ENCODE results near the gene SEMA4A.

SEMA4A gene

DNA sequence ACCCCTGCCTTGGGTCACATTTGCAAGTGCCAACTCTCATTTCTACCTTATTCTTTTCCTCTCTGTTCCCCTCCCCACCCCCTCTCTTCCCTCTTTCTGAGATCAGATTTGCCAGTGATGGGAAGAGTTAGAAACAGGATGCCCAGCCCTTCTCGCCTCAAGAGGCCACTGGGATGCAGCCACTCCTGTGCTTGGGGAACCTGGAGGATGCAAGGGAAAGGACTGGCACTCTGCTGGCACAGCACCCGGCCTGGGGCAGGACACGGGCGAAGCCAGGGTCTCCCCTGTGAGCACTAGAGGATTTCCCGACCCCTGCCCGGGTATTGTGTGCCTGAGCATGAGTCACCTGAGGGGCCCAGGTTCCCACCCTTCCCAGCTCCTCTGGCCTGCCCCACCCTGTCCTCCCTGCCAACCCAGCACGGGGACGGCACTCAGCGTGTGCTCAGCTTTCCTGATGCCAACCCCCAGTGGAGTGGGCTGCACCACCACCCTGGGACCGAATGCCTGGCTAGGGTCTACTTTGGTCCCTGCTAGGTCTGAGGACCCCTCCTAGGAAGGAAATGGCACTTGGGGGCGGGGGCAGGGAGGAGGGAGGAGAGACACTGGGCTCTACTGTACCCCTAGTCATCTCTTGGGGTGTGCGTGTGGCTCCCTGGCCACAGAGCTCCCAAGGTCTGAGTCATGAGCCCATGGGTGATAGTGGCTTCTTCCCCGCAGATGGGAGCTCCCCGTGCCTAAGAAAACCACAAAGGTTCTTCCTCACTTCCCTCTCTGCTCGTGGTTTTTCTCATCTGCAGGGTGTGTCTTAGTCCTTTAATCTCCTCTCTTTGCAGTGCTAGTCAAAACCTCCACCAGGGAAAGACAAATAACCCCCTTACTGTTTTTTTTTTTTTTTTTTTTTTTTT, 26.5 kb upstream of the SEMA4A start (continued):
- TF ChIP-seq, protein P1, sequence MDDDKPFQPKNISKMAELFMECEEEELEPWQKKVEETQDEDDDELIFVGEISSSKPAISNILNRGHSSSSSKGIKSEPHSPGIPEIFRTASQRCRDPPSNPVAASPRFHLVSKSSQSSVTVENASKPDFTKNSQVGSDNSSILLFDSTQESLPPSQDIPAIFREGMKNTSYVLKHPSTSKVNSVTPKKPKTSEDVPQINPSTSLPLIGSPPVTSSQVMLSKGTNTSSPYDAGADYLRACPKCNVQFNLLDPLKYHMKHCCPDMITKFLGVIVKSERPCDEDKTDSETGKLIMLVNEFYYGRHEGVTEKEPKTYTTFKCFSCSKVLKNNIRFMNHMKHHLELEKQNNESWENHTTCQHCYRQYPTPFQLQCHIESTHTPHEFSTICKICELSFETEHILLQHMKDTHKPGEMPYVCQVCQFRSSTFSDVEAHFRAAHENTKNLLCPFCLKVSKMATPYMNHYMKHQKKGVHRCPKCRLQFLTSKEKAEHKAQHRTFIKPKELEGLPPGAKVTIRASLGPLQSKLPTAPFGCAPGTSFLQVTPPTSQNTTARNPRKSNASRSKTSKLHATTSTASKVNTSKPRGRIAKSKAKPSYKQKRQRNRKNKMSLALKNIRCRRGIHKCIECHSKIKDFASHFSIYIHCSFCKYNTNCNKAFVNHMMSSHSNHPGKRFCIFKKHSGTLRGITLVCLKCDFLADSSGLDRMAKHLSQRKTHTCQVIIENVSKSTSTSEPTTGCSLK (tag by site-specific recombination; IDR thresholded peaks at IDR 0.05), result no peak
- no peak for TF ChIP-seq ZNF23 (tag by site-specific recombination; IDR thresholded peaks at IDR 0.05; ENCODE audit: borderline replicate concordance)
- no peak for TF ChIP-seq ZNF366 (tag by site-specific recombination; conservative IDR thresholded peaks at IDR 0.05)
- TF ChIP-seq ZNF707 (tag by site-specific recombination; IDR thresholded peaks at IDR 0.05), result no peak
- TF ChIP-seq ZNF132 (tag by site-specific recombination; IDR thresholded peaks at IDR 0.05; ENCODE audit: borderline replicate concordance), result no peak
- peak; percentile 50 for TF ChIP-seq KLF1 (tag by site-specific recombination; IDR thresholded peaks at IDR 0.05)
- TF ChIP-seq ZNF324 (tag by site-specific recombination; IDR thresholded peaks at IDR 0.05), result no peak
- TF ChIP-seq ZNF510 (tag by site-specific recombination; IDR thresholded peaks at IDR 0.05; ENCODE audit: insufficient replicate concordance), result no peak
- TF ChIP-seq, protein P2, sequence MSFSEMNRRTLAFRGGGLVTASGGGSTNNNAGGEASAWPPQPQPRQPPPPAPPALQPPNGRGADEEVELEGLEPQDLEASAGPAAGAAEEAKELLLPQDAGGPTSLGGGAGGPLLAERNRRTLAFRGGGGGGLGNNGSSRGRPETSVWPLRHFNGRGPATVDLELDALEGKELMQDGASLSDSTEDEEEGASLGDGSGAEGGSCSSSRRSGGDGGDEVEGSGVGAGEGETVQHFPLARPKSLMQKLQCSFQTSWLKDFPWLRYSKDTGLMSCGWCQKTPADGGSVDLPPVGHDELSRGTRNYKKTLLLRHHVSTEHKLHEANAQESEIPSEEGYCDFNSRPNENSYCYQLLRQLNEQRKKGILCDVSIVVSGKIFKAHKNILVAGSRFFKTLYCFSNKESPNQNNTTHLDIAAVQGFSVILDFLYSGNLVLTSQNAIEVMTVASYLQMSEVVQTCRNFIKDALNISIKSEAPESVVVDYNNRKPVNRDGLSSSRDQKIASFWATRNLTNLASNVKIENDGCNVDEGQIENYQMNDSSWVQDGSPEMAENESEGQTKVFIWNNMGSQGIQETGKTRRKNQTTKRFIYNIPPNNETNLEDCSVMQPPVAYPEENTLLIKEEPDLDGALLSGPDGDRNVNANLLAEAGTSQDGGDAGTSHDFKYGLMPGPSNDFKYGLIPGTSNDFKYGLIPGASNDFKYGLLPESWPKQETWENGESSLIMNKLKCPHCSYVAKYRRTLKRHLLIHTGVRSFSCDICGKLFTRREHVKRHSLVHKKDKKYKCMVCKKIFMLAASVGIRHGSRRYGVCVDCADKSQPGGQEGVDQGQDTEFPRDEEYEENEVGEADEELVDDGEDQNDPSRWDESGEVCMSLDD (tag by site-specific recombination; IDR thresholded peaks at IDR 0.05), result no peak

DNA sequence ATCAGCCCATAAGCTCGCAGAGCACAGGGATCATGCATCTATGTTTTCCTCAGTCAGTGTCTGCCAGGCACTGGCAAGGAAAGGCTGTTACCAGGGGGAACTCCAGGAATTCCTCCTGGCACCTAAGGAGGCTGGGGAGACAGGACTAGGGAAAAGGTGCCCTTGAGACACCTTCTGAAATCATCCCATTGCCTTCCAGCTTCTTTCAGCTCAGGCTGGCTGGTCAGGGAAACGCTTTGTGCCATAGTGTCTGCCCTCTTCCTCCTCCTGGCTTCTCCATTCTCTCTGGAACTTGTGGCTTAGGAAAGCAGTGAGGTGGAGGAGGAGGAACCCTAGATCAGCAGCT, 25.1 kb upstream of the SEMA4A start:
- no peak overlapping the region for H3K27ac ChIP-seq (ENCODE audit: extremely low read depth, low read depth, low read length)
- POLR2A ChIA-PET, result interaction anchor here (0.7 to 5.8 kb wide), 5 partner anchors 14 to 85 kb away, joined by 3 to 61 read pairs (median 8); partner anchors contain the start of genes LMNA, PMF1 and SLC25A44
- no peaks in the 10 kb centered on the region for H3K9me3 ChIP-seq (ENCODE audit: control insufficient read depth, insufficient read depth, low read depth, low read length)
- TF ChIP-seq ZBTB17 (tag by site-specific recombination; IDR thresholded peaks at IDR 0.05) (peak; percentile 80), REPIN1 (tag by site-specific recombination; IDR thresholded peaks at IDR 0.05; ENCODE audit: low read depth) (no peak)
- no peak overlapping the region for H3K4me3 ChIP-seq (ENCODE audit: low read depth, low read length)
- CTCF ChIA-PET, result interaction anchor here (0.6 to 25.6 kb wide), 11 partner anchors 10 to 313 kb away, joined by 3 to 1029 read pairs (median 5); partner anchors contain the start of gene LMNA
- H3K4me1 ChIP-seq (ENCODE audit: control insufficient read depth, insufficient read depth, low read length), result peaks cover 19% of the 10 kb centered on the region
- H3K36me3 ChIP-seq (ENCODE audit: control insufficient read depth in 2 of 2, insufficient read depth in 1 of 2, low read length in 2 of 2), result peaks cover 14 to 23% of the 10 kb centered on the region in 2 experiments; a peak in 2 of 3 replicates

DNA sequence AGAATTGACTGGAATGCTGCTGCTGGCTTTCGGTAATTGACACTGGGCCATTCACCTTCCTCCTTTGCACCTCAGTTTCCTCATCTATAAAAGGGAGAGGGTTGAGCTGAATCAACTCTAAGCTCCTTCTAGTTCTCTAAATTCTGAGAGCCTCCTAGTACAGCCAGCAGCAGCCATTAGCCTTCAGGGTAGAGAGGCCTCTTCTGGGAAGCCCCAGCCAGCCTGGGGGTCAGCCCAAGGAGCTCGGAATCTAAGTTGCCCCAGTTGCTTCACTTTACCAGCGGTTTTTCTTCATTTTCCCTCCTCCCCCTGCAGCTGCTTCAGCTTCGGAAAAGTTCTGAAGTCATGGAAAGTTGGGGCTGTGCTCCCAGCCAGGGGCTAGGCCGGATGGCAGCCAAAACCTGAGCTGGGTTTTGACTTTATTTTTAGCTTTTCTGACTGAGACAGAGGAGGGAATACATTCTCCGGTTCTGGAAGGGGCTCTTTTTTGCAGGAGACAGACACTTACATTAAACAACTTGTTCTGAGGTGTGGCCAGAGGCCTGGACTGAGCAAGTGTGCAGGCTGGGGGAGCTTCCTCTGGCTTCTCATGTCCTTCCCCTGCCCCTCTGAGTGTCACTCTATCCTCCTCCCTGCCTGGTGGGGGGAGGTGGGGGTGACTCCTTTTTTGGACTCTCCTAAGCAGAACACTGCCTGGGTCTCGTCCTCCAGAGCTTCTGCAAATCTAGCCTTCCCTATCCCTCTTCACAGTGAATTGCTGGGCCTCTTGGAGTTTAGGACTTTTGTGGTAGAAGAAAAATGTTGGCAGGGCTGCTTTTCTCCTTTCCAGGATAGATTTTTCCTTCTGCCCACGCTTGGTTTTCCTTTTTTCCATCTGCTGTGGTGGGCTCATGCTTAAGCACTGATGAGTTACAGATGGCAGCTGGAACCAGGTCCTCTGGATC, 24.5 kb upstream of the SEMA4A start:
- ChIA-PET POLR2A (interaction anchor here (0.5 to 5.8 kb wide), 8 partner anchors 10 to 84 kb away, joined by 3 to 61 read pairs (median 7); partner anchors contain the start of genes LMNA, PMF1 and SLC25A44), CTCF (interaction anchor here (0.6 to 25.6 kb wide), 21 partner anchors 8 to 313 kb away, joined by 3 to 1029 read pairs (median 5); partner anchors contain the start of genes KHDC4, LMNA, RAB25 and SSR2)
- TF ChIP-seq, protein P3, sequence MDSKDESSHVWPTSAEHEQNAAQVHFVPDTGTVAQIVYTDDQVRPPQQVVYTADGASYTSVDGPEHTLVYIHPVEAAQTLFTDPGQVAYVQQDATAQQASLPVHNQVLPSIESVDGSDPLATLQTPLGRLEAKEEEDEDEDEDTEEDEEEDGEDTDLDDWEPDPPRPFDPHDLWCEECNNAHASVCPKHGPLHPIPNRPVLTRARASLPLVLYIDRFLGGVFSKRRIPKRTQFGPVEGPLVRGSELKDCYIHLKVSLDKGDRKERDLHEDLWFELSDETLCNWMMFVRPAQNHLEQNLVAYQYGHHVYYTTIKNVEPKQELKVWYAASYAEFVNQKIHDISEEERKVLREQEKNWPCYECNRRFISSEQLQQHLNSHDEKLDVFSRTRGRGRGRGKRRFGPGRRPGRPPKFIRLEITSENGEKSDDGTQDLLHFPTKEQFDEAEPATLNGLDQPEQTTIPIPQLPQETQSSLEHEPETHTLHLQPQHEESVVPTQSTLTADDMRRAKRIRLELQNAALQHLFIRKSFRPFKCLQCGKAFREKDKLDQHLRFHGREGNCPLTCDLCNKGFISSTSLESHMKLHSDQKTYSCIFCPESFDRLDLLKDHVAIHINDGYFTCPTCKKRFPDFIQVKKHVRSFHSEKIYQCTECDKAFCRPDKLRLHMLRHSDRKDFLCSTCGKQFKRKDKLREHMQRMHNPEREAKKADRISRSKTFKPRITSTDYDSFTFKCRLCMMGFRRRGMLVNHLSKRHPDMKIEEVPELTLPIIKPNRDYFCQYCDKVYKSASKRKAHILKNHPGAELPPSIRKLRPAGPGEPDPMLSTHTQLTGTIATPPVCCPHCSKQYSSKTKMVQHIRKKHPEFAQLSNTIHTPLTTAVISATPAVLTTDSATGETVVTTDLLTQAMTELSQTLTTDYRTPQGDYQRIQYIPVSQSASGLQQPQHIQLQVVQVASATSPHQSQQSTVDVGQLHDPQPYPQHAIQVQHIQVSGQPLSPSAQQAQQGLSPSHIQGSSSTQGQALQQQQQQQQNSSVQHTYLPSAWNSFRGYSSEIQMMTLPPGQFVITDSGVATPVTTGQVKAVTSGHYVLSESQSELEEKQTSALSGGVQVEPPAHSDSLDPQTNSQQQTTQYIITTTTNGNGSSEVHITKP (tag by site-specific recombination; IDR thresholded peaks at IDR 0.05), result peak; percentile 68
- TF ChIP-seq ZBTB17 (tag by site-specific recombination; IDR thresholded peaks at IDR 0.05) (peak; percentile 27; the same call in 1 of the 2 replicates), SETDB1 (IDR thresholded peaks at IDR 0.05; ENCODE audit: insufficient read length, low read length) (no peak), ZFP3 (tag by site-specific recombination; IDR thresholded peaks at IDR 0.05; ENCODE audit: low read depth) (no peak), PRDM1 (tag by site-specific recombination; IDR thresholded peaks at IDR 0.05) (0 out of 2 replicates have a peak, but pooled peaks have one; percentile 11), ZNF600 (tag by site-specific recombination; IDR thresholded peaks at IDR 0.05) (peak; percentile 47; the same call in 1 of the 2 replicates), GLIS1 (tag by site-specific recombination; IDR thresholded peaks at IDR 0.05) (peak; percentile 16; the same call in 1 of the 2 replicates)
- Histone ChIP-seq H3K27ac (ENCODE audit: extremely low read depth, low read depth, low read length) (no peak overlapping the region; the same call in 1 of the 2 replicates), H3K4me1 (ENCODE audit: control insufficient read depth, insufficient read depth, low read length) (peaks cover 13% of the 10 kb centered on the region), H3K9me3 (ENCODE audit: control insufficient read depth, insufficient read depth, low read depth, low read length) (no peaks in the 10 kb centered on the region), H3K4me3 (ENCODE audit: low read depth, low read length) (no peak overlapping the region), H3K36me3 (ENCODE audit: control insufficient read depth in 2 of 2, insufficient read depth in 1 of 2, low read length in 2 of 2) (peaks cover 14 to 29% of the 10 kb centered on the region in 2 experiments; a peak in 2 of 3 replicates)

All from HEK293 (cell line).